NCI-H446 (cell line): Measurements from ENCODE around the gene NFIA.
A peak's percentile ranks its signal among the peaks of the same experiment; 100 is the strongest.

Source experiments
- DNase-seq, 2 experiments: peaks; one replicate each; lab custom pipeline; 2025; lab: John Stamatoyannopoulos, UW

NFIA gene

DNA sequence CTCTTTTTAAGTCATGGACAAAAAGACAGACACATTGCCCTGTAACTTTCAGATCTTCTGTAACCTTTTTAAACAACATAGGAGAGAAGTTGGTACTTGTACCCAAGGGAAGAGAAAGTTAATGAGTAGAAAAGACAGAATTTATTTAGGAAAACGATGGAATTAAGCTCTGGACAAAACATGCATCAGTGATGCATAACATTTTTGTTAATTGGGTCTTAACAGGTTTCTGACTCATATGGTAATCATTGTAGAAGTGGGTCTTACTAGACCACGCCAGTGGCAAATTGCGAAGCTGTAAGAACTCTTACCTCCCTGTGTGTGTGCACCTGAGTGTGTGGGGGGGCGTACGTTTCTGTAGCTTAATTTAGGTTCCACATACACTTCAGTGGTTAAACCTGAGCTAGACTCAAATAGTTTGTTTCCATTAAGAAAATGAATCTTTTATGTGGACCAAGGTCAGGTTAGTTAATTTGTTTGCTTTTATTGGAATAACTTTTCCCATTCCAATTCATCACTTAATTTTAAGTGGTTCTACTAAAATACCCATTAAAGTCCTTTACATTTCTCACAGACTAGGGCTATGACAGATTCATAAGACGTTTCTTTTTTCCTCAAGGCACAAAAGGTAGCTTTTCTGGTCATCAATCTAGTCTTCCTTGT, 48.1 kb downstream of the NFIA start:
- no peak for DNase-seq

- no peak for DNase-seq
Observed at GRCh38 chr1:61131248-61131647, 48.9 kb downstream of the NFIA start.

- peak in 1 of 2 experiments; percentile 70 for DNase-seq
Observed at GRCh38 chr1:61131716-61132115, 49.4 kb downstream of the NFIA start.

GRCh38 chr1:61132176-61132638, 49.8 kb downstream of the NFIA start:
- no peak for DNase-seq

- DNase-seq, result no peak
Observed at GRCh38 chr1:61132645-61133334, 50.4 kb downstream of the NFIA start.

- no peak for DNase-seq
Observed at GRCh38 chr1:61133335-61134019, 51.1 kb downstream of the NFIA start.

DNA sequence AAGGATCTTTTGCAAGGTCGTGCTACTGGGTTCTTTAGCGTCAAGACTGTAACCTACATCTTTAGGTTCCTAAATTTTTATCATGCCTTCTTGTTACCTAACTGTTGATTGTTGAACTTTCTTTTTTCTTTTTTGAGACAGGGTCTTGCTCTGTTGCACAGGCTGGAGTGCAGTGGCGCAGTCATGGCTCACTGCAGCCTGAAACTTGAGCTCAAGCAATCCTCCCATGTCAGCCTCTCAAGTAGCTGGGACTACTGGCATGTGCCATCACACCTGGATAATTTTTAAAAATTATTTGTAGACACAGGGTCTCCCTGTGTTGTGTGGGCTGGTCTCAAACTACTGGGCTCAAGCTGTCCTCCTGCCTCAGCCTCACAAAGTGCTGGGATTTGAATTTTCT, 52.9 kb downstream of the NFIA start:
- no peak for DNase-seq

- no peak for DNase-seq
Observed at GRCh38 chr1:61138305-61138704, 55.9 kb downstream of the NFIA start.

DNA sequence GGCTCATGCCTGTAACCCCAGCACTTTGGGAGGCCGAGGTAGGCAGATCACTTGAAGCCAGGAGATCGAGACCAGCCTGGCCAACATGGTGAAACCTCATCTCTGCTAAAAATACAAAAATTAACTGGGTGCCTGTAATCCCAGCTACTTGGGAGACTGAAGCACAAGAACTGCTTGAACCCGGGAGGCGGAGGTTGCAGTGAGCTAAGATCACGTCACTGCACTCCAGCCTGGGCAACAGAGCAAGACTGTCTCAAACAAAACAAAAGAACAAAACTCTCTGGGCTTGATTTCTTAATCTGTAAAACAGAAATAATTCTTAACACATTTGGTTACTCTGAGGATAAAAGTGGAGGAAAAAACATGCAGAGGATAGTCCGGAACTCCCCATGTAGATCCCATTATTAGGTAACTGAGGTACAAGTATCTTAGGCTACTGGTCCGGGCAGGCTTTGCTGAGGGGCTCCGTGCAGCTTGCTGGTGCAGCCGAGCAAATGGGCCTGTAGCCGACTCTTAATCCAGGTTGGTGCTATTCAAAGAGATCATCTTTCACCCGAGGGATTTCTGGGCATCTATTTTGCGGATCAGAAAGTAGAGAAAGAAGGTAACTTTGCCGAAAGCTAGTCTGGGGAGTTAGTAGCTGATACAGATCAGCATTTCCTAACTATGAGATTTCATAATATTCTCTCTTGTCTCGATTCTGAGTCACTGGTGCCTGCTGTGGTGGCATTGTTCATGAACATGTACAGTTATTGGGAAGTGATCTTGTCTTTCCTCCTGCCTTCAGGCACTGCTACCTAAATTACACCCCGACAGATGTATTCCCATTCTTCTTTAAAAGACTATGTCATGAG, 56.8 kb downstream of the NFIA start:
- DNase-seq, result no peak

DNA sequence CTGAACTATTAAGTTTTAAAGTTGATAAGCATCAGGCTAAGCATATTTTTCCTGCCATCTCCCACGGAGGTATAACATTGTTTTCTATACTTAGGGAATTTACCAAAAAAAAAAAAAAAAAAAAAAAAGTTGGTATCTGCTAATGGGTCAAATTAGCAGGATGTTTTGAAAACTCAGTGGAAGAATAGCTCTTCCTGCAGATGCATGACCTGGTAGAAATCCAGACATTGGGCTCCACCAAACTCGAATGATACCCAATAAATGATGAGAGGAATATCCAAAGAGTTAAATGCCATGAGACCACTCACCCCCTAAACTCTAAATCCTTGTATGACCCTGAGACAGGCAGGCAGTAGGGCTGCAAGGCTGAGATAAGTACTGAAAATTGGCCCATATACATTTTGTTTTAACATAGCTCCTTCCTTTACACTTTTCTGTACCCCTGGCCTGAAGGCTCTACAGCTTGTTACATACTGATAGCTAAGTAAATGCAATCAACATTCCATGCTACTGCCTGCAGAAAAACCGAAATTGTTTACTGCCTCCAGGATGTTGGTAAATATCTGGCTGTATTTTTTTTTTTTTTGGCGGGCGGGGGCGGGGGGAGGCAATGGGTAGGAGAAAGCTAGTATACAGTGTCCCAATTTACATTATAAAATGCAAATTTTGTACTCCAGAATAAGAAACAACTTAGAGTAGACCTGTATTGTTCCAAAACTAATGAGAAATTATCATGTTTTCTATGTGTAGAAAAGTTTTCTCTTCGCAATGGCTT, 57.6 kb downstream of the NFIA start:
- no peak for DNase-seq

DNA sequence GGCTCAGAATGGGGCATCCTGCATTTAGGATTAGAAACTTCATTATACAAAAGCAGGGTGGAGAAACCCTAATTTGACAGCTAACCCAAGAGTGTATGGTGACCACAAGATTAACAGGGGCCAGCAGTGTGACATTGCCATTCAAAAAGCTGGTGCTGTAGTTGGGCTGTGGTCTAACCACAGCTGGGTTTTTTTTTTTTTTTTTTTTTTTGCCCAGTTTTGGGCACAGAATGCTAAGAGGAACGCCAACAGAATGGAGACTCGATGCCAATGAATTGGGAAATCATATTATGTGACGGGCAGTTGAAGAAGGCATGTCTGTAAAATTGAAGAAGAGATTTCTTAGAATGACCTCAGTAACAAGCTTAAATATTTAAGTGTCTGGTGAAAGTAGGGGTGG, 58.4 kb downstream of the NFIA start:
- DNase-seq, result peak; percentile 20 to 51

DNA sequence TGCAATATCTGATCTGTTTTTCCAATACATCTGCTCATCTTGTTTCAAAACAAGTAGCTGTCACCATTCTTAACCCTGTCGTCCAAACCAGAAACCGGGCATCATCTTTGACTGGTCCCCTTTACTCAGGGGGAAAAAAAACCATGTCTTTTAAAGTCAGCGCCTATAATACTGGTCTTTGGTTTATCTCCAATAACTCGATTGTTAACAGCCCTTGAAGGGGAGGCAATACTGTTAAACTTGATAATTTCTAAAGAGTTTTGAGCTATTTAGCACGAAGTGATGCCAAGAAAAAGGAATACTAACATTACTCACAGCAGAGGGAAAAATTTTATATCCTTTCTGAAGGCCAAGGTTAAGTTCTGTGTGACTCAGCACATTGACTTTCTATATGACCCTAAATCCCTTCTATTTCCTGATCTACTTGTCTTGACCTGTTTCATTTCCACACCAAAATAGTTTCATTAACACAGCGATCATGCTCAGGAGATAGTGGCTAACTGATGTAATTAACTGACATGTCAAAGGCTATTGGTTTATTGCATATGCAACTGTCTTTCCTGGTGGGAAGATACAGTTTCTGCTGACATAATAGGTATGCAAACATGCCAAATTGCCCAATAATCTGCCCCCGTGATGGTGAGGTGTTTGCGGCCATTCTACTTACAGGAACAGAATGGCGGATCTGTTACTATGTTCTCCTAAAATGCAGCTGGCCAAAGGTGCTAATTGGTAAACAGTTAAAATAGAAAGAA, 59.1 kb downstream of the NFIA start:
- peak in 1 of 2 experiments; percentile 48 for DNase-seq

DNA sequence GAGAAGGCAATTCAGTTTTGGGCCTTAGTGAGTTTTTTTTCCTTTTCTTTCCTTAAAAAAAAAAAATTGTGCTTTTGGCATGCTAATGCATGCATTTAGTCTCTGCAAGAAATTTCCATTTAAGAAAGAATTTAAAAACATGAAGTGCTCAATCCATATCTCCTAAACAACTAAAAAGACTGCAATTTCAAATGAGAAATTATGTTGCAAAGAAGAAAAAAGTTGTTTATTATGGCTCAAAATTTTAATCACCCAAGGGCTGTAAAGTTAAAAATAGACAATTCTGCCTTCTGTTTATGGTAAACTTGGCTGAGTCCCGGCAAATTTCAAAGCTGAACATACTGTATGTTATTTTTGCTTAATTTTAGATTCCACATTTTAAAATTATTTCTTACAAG, 59.7 kb downstream of the NFIA start:
- no peak for DNase-seq

GRCh38 chr1:61142726-61143500, 60.6 kb downstream of the NFIA start:
- DNase-seq, result no peak

GRCh38 chr1:61143821-61144424, 61.6 kb downstream of the NFIA start:
- no peak for DNase-seq

DNA sequence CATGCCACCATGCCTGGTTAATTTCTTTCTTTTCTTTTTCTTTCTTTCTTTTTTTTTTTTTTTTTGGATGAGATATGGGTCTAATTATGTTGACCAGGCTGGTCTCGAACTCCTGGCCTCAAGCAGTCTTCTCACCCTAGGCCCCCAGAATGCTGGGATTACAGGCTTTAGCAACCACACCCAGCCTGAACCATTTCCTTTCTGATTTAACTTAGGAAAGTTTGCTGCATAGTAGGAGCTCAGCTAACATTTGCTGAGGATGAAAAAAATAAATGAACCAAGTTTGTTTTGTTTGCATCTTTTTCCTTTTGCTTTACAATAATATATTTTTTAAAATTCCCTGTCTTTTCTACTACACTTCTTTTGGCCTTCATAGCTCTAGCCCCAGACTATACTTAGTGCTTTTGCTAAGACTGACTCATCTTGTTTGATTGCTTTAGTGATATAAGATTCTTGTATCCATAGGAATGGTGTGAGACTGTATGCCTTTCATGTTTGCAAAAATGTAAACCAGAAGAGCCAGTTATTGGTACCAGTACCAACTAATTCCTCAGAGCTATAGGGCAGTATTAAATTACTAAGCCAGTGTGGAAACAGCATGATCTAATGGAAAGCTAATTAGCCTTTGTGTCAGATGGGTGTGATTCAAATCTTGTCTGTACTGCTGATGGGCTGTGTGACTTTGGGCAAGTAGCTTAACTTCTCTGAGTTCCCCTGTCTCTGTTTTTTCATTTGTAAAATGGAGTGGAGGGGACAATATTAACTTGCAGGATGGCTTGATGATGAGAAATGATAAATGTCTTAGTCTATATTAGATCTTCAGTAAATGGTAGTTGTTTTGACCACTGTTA, 66.9 kb downstream of the NFIA start:
- DNase-seq, result no peak

DNA sequence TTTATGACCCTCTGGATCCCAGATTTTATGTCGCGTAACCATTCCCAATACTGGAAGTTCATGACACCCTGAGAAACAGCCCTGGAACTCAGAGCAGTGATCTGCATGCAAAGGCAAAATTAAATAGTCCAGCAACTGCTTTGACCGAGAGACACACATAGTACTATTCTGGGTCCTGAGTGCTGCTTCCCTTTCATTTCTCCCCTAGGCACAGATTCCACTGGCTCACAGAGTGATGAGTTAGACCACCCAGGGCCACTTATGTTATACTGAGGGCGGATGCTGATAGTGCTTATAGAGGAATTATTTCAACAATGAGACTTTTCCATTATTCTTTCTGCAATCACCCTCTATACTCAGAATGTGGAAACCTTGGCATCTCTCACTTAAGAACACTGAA, 69.2 kb downstream of the NFIA start:
- no peak for DNase-seq

GRCh38 chr1:61152066-61152465, 69.7 kb downstream of the NFIA start:
- DNase-seq, result no peak
